ENCODE measurements around the gene MACROD1. TPM values are rescaled to one million over a fixed set of nuclear protein-coding genes. Genes with fewer than 3 reads are reported as not detected.

MACROD1 gene
- total and polyA plus RNA-seq, 8 donors: 13.5 to 25.1 (median 20.3) TPM

- intact Hi-C loops (cut with DNase I): loop anchor here in 1 of 2 donors (5.0 kb wide), 1 partner anchor 151 kb away; no protein-coding TSS in a partner anchor
- Histone ChIP-seq H3K4me1 (peaks cover 18 to 33% of the 10 kb centered on the region in 2 donors), H3K27me3 (peaks cover 0 to 26% of the 10 kb centered on the region in 2 donors), H3K36me3 (peaks cover 0 to 77% of the 10 kb centered on the region in 2 donors), H3K9me3 (no peaks in the 10 kb centered on the region), H3K4me3 (no peak overlapping the region), H3K27ac (no peak overlapping the region)
- ATAC-seq (no peak), DNase-seq (peak in 1 of 4 donors; percentile 74)
- TF ChIP-seq CTCF (IDR thresholded peaks at IDR 0.05): no peak
Measured at GRCh38 chr11:63996512-63996911, 169.4 kb downstream of the MACROD1 start.

- ATAC-seq (peak; percentile 63), DNase-seq (peak in 1 of 4 donors; percentile 63)
- no peak overlapping the region for H3K27ac ChIP-seq
- TF ChIP-seq CTCF (IDR thresholded peaks at IDR 0.05): no peak
- no peak overlapping the region for H3K4me3 ChIP-seq
- peaks cover 0 to 1% of the 10 kb centered on the region in 2 donors for H3K27me3 ChIP-seq
- intact Hi-C loops (cut with DNase I): no loop called here
- H3K9me3 ChIP-seq: no peaks in the 10 kb centered on the region
- peaks cover 2 to 8% of the 10 kb centered on the region in 2 donors for H3K4me1 ChIP-seq
- peaks cover 0 to 99% of the 10 kb centered on the region in 2 donors for H3K36me3 ChIP-seq
Measured at GRCh38 chr11:63993993-63994392, 171.9 kb downstream of the MACROD1 start.

- Histone ChIP-seq H3K36me3 (peaks cover 0 to 99% of the 10 kb centered on the region in 2 donors), H3K4me3 (no peak overlapping the region), H3K27me3 (no peaks in the 10 kb centered on the region), H3K4me1 (peaks cover 0 to 4% of the 10 kb centered on the region in 2 donors), H3K9me3 (no peaks in the 10 kb centered on the region), H3K27ac (no peak overlapping the region)
- intact Hi-C loops (cut with DNase I): no loop called here
- no peak for TF ChIP-seq CTCF (IDR thresholded peaks at IDR 0.05)
- ATAC-seq (no peak), DNase-seq (no peak)
Measured at GRCh38 chr11:63993100-63993499, 172.8 kb downstream of the MACROD1 start.

- Histone ChIP-seq H3K9me3 (no peaks in the 10 kb centered on the region), H3K36me3 (peaks cover 0 to 86% of the 10 kb centered on the region in 2 donors), H3K4me3 (no peak overlapping the region), H3K27me3 (no peaks in the 10 kb centered on the region), H3K4me1 (peaks cover 9 to 20% of the 10 kb centered on the region in 2 donors), H3K27ac (no peak overlapping the region)
- TF ChIP-seq CTCF (IDR thresholded peaks at IDR 0.05): no peak
- intact Hi-C loops (cut with DNase I): no loop called here
- no peak for DNase-seq
- ATAC-seq: no peak
Measured at GRCh38 chr11:63991558-63991957, 174.4 kb downstream of the MACROD1 start.

- ATAC-seq: no peak
- no peaks in the 10 kb centered on the region for H3K27me3 ChIP-seq
- intact Hi-C loops (cut with DNase I): no loop called here
- H3K4me1 ChIP-seq: peaks cover 9 to 37% of the 10 kb centered on the region in 2 donors
- TF ChIP-seq CTCF (IDR thresholded peaks at IDR 0.05): no peak
- H3K9me3 ChIP-seq: no peaks in the 10 kb centered on the region
- H3K36me3 ChIP-seq: peaks cover 0 to 40% of the 10 kb centered on the region in 2 donors
- peak overlapping the region; percentile 98 to 99 for H3K4me3 ChIP-seq
- H3K27ac ChIP-seq: peak overlapping the region; percentile 71 to 95
- DNase-seq: no peak
Measured at GRCh38 chr11:63986932-63987513, 178.9 kb downstream of the MACROD1 start.
